ENCODE data around the gene RNF227. TPM values are rescaled to one million over a fixed set of nuclear protein-coding genes. Genes with fewer than 3 reads are reported as not detected.
A peak's percentile ranks its signal among the peaks of the same experiment; 100 is the strongest.

Gene RNF227
- total RNA-seq, 1 donor from 2014 or later: 7.5 TPM

GRCh38 chr17:7915179-7915610 is 894 bp downstream of the RNF227 start:
- intact Hi-C loops (cut with DNase I): no loop called here

GRCh38 chr17:7912927-7913524 is 3.1 kb downstream of the RNF227 start:
- TF ChIP-seq CTCF (IDR thresholded peaks at IDR 0.05): peak; percentile 70
- no peak overlapping the region for H3K27ac ChIP-seq
- H3K9me3 ChIP-seq: no peaks in the 10 kb centered on the region
- peaks cover 44% of the 10 kb centered on the region for H3K36me3 ChIP-seq
- intact Hi-C loops (cut with DNase I): no loop called here
- ATAC-seq: peak; percentile 22 to 28
- no peak overlapping the region for H3K4me3 ChIP-seq
- DNase-seq: no peak
- peaks cover 33% of the 10 kb centered on the region for H3K4me1 ChIP-seq
- H3K27me3 ChIP-seq (ENCODE audit: low read depth): no peaks in the 10 kb centered on the region

More at GRCh38 chr17:7915179-7915610, 894 bp downstream of the RNF227 start:
- DNase-seq (no peak), ATAC-seq (peak in 1 of 2 donors; percentile 54)
- Histone ChIP-seq H3K4me1 (peaks cover 33% of the 10 kb centered on the region), H3K36me3 (peaks cover 22% of the 10 kb centered on the region), H3K27me3 (ENCODE audit: low read depth) (no peaks in the 10 kb centered on the region), H3K9me3 (no peaks in the 10 kb centered on the region), H3K27ac (peak overlapping the region; percentile 97), H3K4me3 (peak overlapping the region; percentile 73)
- no peak for TF ChIP-seq CTCF (IDR thresholded peaks at IDR 0.05)

- no peak for TF ChIP-seq CTCF (IDR thresholded peaks at IDR 0.05)
- no peak for DNase-seq
- Histone ChIP-seq H3K27ac (no peak overlapping the region), H3K27me3 (ENCODE audit: low read depth) (no peaks in the 10 kb centered on the region), H3K4me3 (no peak overlapping the region), H3K4me1 (peaks cover 22% of the 10 kb centered on the region), H3K36me3 (peaks cover 63% of the 10 kb centered on the region), H3K9me3 (no peaks in the 10 kb centered on the region)
- intact Hi-C loops (cut with DNase I): no loop called here
- no peak for ATAC-seq
Observed at GRCh38 chr17:7911116-7911515, 5.0 kb downstream of the RNF227 start.

GRCh38 chr17:7910711-7911110 is 5.4 kb downstream of the RNF227 start:
- Histone ChIP-seq H3K36me3 (peaks cover 67% of the 10 kb centered on the region), H3K4me1 (peaks cover 21% of the 10 kb centered on the region), H3K9me3 (no peaks in the 10 kb centered on the region), H3K27me3 (ENCODE audit: low read depth) (no peaks in the 10 kb centered on the region), H3K27ac (no peak overlapping the region), H3K4me3 (no peak overlapping the region)
- DNase-seq (no peak), ATAC-seq (no peak)
- TF ChIP-seq CTCF (IDR thresholded peaks at IDR 0.05): no peak
- intact Hi-C loops (cut with DNase I): no loop called here

GRCh38 chr17:7910281-7910680 is 5.8 kb downstream of the RNF227 start:
- H3K4me1 ChIP-seq: peaks cover 18% of the 10 kb centered on the region
- H3K9me3 ChIP-seq: no peaks in the 10 kb centered on the region
- no peak for DNase-seq
- no peaks in the 10 kb centered on the region for H3K27me3 ChIP-seq (ENCODE audit: low read depth)
- no peak overlapping the region for H3K27ac ChIP-seq
- peaks cover 71% of the 10 kb centered on the region for H3K36me3 ChIP-seq
- intact Hi-C loops (cut with DNase I): no loop called here
- no peak for ATAC-seq
- TF ChIP-seq CTCF (IDR thresholded peaks at IDR 0.05): no peak
- H3K4me3 ChIP-seq: no peak overlapping the region

All from lower lobe of right lung (tissue), 2 donors.